HepG2 (cell line): ENCODE results near the gene SHMT1. TPM values are rescaled to one million over a fixed set of nuclear protein-coding genes. Genes with fewer than 3 reads are reported as not detected.
A peak's percentile ranks its signal among the peaks of the same experiment; 100 is the strongest.
"Not testable (repeated sequence)": the region's sequence is repeated elsewhere in the genome, so short reads cannot be mapped to it uniquely, and the experiment has no call there.

ENCODE experiments used
- ATAC-seq: fragments of 200-7000 bp; cut with Tn5 transposase; 3 replicates; pipeline ENCODE4 v1.9.1; 2020; ENCODE audit warnings: mild to moderate bottlenecking, moderate library complexity
- BruUV-seq: library from RNA; stranded (reverse); fragments of 400-500 nt; replicated peaks from 2 replicates; lab custom pipeline; 2021; lab: Mats Ljungman, UMichigan
- CTCF ChIA-PET: fragments of 300-600 bp; formaldehyde crosslinking; extraction: SDS; loops from one replicate; lab custom pipeline; 2021; ENCODE audit warnings: low total read pairs, inconsistent platforms, low intra/inter-chr PET ratio; lab: Yijun Ruan, JAX
- POLR2A ChIA-PET: fragments of 350-600 bp; sonication (Branson Sonifier 250); formaldehyde crosslinking; loops from one replicate; lab custom pipeline; 2020; ENCODE audit warnings: antibody characterized with exemption, inconsistent platforms; lab: Yijun Ruan, JAX
- DNase-seq: peaks from one replicate; pipeline ENCODE4 v3.0.0-alpha.2; 2015; ENCODE audit warnings: low spot score
- FAIRE-seq: peaks from 3 replicates; lab custom pipeline; 2011; peaks lifted over from hg19 to GRCh38; lab: Jason Lieb, UNC
- H2AFZ ChIP-seq: one replicate; pipeline ENCODE4 v1.6.1; 2011; ENCODE audit warnings: low read length, inconsistent platforms
- H3K27ac ChIP-seq: fragments of 300-600 bp; 3 replicates; pipeline ENCODE4 v1.8.0; 2011; ENCODE audit warnings: mixed run types, mild to moderate bottlenecking, mixed read lengths, low read length, inconsistent platforms; ENCODE audit not compliant: insufficient read depth; ENCODE audit errors: extremely low read length
- H3K27me3 ChIP-seq, 2 experiments: fragments of 200-600 bp in 1 of 2; 2 replicates in 1 of 2; 3 replicates in 1 of 2; pipeline versions ENCODE4 v1.6.0 to v1.8.0; 2011; ENCODE audit warnings: low read length in 2 of 2, mild to moderate bottlenecking in 2 of 2, moderate library complexity in 2 of 2, inconsistent platforms in 1 of 2; ENCODE audit not compliant: insufficient read depth in 2 of 2, control insufficient read depth in 1 of 2
- H3K36me3 ChIP-seq, 2 experiments: fragments of 200-600 bp in 1 of 2; replicated peaks in 1 of 2; 2 replicates in 1 of 2; 3 replicates in 1 of 2; pipeline versions ENCODE4 v1.5.1 to v1.8.0; 2011; ENCODE audit warnings: low read length in 2 of 2, inconsistent platforms in 1 of 2; ENCODE audit not compliant: insufficient read depth in 2 of 2, control insufficient read depth in 1 of 2
- H3K4me1 ChIP-seq: 2 replicates; pipeline ENCODE4 v1.5.1; 2012; ENCODE audit warnings: low read length, inconsistent platforms; ENCODE audit not compliant: insufficient read depth
- H3K4me2 ChIP-seq: 2 replicates; pipeline ENCODE4 v1.6.0; 2011; ENCODE audit warnings: low read depth, low read length, inconsistent platforms
- H3K4me3 ChIP-seq, 3 experiments: fragments of 200-600 bp in 1 of 3; sonication (generic), shearing (Covaris generic) in 1 of 3; replicated peaks in 1 of 3; 2 replicates each; pipeline ENCODE4 v1.5.1; 2011 to 2016; ENCODE audit warnings: low read length in 3 of 3, inconsistent platforms in 2 of 3, low read depth in 2 of 3, mild to moderate bottlenecking in 2 of 3, control low read depth in 1 of 3, mixed read lengths in 1 of 3; ENCODE audit not compliant: insufficient read depth in 1 of 3
- H3K79me2 ChIP-seq: one replicate; pipeline ENCODE4 v1.6.1; 2011; ENCODE audit warnings: low read length, inconsistent platforms; ENCODE audit not compliant: insufficient read depth
- H3K9ac ChIP-seq: 2 replicates; pipeline ENCODE4 v1.6.0; 2011; ENCODE audit warnings: mild to moderate bottlenecking, low read depth, low read length, inconsistent platforms; ENCODE audit not compliant: insufficient read depth
- H3K9me3 ChIP-seq: 2 replicates; pipeline ENCODE4 v1.5.1; 2012; ENCODE audit warnings: mild to moderate bottlenecking, low read length
- H4K20me1 ChIP-seq: 2 replicates; pipeline ENCODE4 v1.6.0; 2011; ENCODE audit warnings: inconsistent platforms, mild to moderate bottlenecking, low read length, moderate library complexity; ENCODE audit not compliant: insufficient read depth
- SOX13 ChIP-seq, 3 experiments: fragments of 450-650 bp in 1 of 3; sonication (generic) in 1 of 3; formaldehyde crosslinking in 1 of 3; IDR thresholded peaks in 2 of 3; conservative IDR thresholded peaks in 1 of 3; 2 replicates each; pipeline versions ENCODE4 v1.5.0 to v1.6.1; 2016 to 2020; ENCODE audit warnings: antibody characterized with exemption in 1 of 3, mild to moderate bottlenecking in 1 of 3, missing compliant biosample characterization in 1 of 3, missing genetic modification reagents in 1 of 3, moderate library complexity in 1 of 3
- SOX5 ChIP-seq: IDR thresholded peaks from 2 replicates; pipeline ENCODE4 v1.6.1; 2016; ENCODE audit warnings: borderline replicate concordance
- WGBS: methylation state at CpG from one replicate; pipeline ENCODE4 v1.1.6; 2017; ENCODE audit warnings: low lambda C conversion rate; 5-methylcytosine and 5-hydroxymethylcytosine counted together
- in situ Hi-C: cut with HindIII; loops from 2 replicates; pipeline ENCODE4 v1.10.0; 2017; ENCODE audit warnings: low pct_unique_long_range_greater_than_20kb; ENCODE audit not compliant: extremely low pct_ligation_motif_present
- intact Hi-C: fragments of 100-400 bp; cut with micrococcal nuclease; formaldehyde crosslinking; loops from one replicate; pipeline ENCODE4 v1.10.0; 2022; ENCODE audit not compliant: unreplicated experiment
- polyA plus RNA-seq, 8 experiments: library from polyadenylated mRNA; depleted of rRNA in 3 of 8; stranded (reverse) in 7 of 8; unstranded in 1 of 8; fragments of >200 nt; fragmentation: Illumina TruSeq in 4 of 8; extraction: Trizol in 4 of 8; gene quantifications; 2 replicates each; pipeline versions ENCODE4 v1.2.1 to v1.2.3, GENCODE V29; 2011 to 2016; ENCODE audit warnings: low read depth in 4 of 8, missing spikeins in 1 of 8, mixed read lengths in 1 of 8; ENCODE audit not compliant: insufficient read depth in 1 of 8
- total RNA-seq, 5 experiments: library from RNA; depleted of rRNA; stranded (reverse); fragments of >200 nt; fragmentation: Illumina TruSeq; extraction: Trizol; gene quantifications; 2 replicates each; pipeline ENCODE4 v1.2.3, GENCODE V29; 2016; ENCODE audit warnings: low read depth in 1 of 5

Gene SHMT1
- total and polyA plus RNA-seq, 2 of the 13 experiments (the other 11 are each of a cell fraction or from before 2014, with no cell fraction given), result 21.3 to 48.8 TPM

DNA sequence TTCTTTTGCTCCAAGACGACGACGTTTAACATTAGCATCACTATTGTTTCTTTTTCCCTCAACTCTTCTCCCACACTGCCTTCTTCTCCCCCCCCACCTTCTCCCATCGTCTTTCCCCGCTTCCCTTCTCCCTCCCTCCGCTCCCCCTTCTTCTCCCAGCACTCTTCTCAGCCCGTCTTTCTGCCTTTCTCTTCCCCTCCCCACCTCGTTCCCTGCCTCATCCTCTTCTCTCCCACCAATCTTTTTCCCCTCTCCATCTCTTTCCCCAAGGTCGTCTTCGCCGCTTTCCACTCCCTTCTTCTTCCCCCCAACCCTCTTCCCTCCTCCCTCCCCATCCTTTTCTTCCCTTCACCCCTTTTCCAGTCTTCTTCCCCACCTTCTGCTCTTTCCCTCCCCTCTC lies 47.4 kb upstream of the SHMT1 start:
- H3K36me3 ChIP-seq, POLR2A ChIA-PET, H3K9ac ChIP-seq, H3K4me2 ChIP-seq, H3K4me3 ChIP-seq, H3K9me3 ChIP-seq, H3K79me2 ChIP-seq, ATAC-seq, in situ Hi-C loops, H3K27ac ChIP-seq, BruUV-seq, DNase-seq, CTCF ChIA-PET, FAIRE-seq, H2AFZ ChIP-seq, H3K27me3 ChIP-seq, intact Hi-C loops, H3K4me1 ChIP-seq, H4K20me1 ChIP-seq: not testable (repeated sequence)
- WGBS, result 47% methylated on average over 11 of the region's 11 CpGs

DNA sequence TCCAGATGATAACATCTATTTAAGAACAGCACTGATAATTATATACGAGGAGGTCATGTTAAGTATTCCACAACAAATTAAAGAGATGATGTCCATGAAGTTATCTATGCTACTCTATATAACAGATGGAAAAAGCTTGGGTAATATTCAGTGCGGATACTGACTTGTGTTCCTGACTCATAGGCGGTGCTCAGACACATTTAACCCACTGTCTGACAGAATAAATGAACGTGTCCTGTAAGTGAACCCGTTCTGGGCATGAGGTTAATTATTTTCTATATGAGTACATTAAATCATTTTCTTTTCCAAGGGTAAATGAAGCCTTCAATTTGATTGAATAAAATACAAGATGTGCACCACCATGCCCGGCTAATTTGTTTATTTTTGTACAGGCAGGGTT lies 46.0 kb upstream of the SHMT1 start:
- in situ Hi-C loops, ATAC-seq, FAIRE-seq: not testable (repeated sequence)

DNA sequence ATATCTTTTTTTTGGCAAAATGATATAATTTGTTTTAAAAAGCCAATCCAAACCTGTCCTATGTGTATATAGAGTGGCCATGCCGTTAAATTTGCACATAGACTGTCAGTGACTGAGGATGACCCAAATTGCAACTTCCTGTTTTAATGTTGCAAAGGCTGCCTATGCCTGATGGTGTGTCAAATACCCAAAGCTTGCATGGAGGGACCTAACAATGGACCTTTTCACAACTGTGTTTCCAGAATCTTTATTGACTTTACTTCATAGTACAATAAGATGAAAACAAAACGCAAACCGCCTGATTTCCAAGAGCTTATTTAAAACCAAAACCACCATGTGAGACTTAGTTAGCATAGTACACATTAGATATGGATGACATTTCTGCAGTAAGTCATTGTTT lies 45.6 kb upstream of the SHMT1 start:
- H3K4me3 ChIP-seq; in situ Hi-C loops; H3K4me1 ChIP-seq; H3K4me2 ChIP-seq; intact Hi-C loops; H2AFZ ChIP-seq; POLR2A ChIA-PET; ATAC-seq; FAIRE-seq; H3K9me3 ChIP-seq; BruUV-seq; H3K27ac ChIP-seq; H3K9ac ChIP-seq; H3K27me3 ChIP-seq; H3K36me3 ChIP-seq; CTCF ChIA-PET; H3K79me2 ChIP-seq; H4K20me1 ChIP-seq; TF ChIP-seq SOX13 (IDR thresholded peaks at IDR 0.05): not testable (repeated sequence)
- TF ChIP-seq SOX5 (CRISPR knock-in tag), result peak; percentile 64; the same call in 1 of the 2 replicates
- TF ChIP-seq SOX13 (CRISPR knock-in tag; conservative IDR thresholded peaks at IDR 0.05 in 1 of 2, IDR thresholded peaks at IDR 0.05 in 1 of 2), result peak in 1 of 2 experiments; percentile 47; a peak in 1 of 4 replicates
- DNase-seq, result peak; percentile 4
- WGBS, result 0% methylated on average over 3 of the region's 3 CpGs

More for the DNA sequence above, 46.0 kb upstream of the SHMT1 start:
- H3K4me3 ChIP-seq, H2AFZ ChIP-seq, CTCF ChIA-PET, H3K27ac ChIP-seq, H3K4me2 ChIP-seq, H3K27me3 ChIP-seq, H4K20me1 ChIP-seq, H3K4me1 ChIP-seq, H3K9ac ChIP-seq, H3K9me3 ChIP-seq, H3K79me2 ChIP-seq, H3K36me3 ChIP-seq, DNase-seq, BruUV-seq, intact Hi-C loops, POLR2A ChIA-PET: not testable (repeated sequence)
- 17% methylated on average over 6 of the region's 6 CpGs for WGBS

DNA sequence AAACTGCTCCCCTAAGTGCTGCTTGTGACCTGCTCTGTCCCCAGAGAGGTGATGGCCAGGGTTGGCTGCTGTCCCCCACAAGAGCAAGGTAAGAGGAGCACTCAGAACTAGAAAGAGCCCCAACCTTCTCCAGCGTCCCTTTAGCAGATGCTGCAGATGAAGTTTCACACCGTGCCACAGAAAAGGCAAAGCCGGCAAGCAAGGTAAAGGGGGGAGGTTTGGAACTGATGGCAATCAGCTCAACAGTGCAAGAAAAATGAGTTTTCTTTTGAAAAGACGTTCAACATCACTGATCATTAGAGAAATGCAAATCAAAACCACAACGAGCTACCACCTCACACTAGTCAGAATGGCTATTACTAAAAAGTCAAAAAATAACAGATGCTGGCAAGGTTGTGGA lies 40.3 kb upstream of the SHMT1 start:
- ATAC-seq, POLR2A ChIA-PET, H3K4me2 ChIP-seq, H3K4me3 ChIP-seq, H3K9me3 ChIP-seq, BruUV-seq, H3K9ac ChIP-seq, H2AFZ ChIP-seq, H3K4me1 ChIP-seq, intact Hi-C loops, DNase-seq, H3K27ac ChIP-seq, in situ Hi-C loops, CTCF ChIA-PET, H3K79me2 ChIP-seq, H4K20me1 ChIP-seq, FAIRE-seq, H3K36me3 ChIP-seq, H3K27me3 ChIP-seq: not testable (repeated sequence)
- no CpG with 5 or more reads among the region's 5 CpGs for WGBS
